Left lung (tissue), 10 donors: ENCODE data around the gene OVCA2. TPM values are rescaled to one million over a fixed set of nuclear protein-coding genes. Genes with fewer than 3 reads are reported as not detected.
A peak's percentile ranks its signal among the peaks of the same experiment; 100 is the strongest.

Experiments
- ATAC-seq: fragments of 200-7000 bp; cut with Tn5 transposase; one replicate; pipeline ENCODE4 v1.9.1; 2020; ENCODE audit warnings: moderate library complexity
- DNase-seq, 4 donors: peaks; one replicate each; pipeline ENCODE4 v3.0.0-alpha.2; 2013 to 2020
- H3K27ac ChIP-seq, 2 donors: fragments of 200-600 bp; sonication (generic) in 1 of 2; one replicate each; pipeline versions ENCODE4 v1.5.0 to v1.8.0; 2020 to 2021
- H3K27me3 ChIP-seq, 2 donors: fragments of 200-600 bp; sonication (generic) in 1 of 2; one replicate each; pipeline versions ENCODE4 v1.5.0 to v1.8.0; 2020 to 2021
- H3K36me3 ChIP-seq, 2 donors: fragments of 200-600 bp; sonication (generic) in 1 of 2; one replicate each; pipeline versions ENCODE4 v1.5.0 to v1.8.0; 2020 to 2021
- H3K4me1 ChIP-seq, 2 donors: fragments of 200-600 bp; one replicate each; pipeline ENCODE4 v1.8.0; 2021
- H3K4me3 ChIP-seq, 2 donors: fragments of 200-600 bp; sonication (generic) in 1 of 2; one replicate each; pipeline versions ENCODE4 v1.5.0 to v1.8.0; 2020 to 2021; ENCODE audit warnings: mild to moderate bottlenecking in 1 of 2
- H3K9me3 ChIP-seq, 2 donors: fragments of 200-600 bp; sonication (generic) in 1 of 2; one replicate each; pipeline versions ENCODE4 v1.5.0 to v1.8.0; 2020 to 2021
- intact Hi-C, 2 donors: fragments of 100-400 bp; cut with DNase I; formaldehyde crosslinking; loops; one replicate each; pipeline versions ENCODE4 v1.11.2 to v1.14.2; 2022
- polyA plus RNA-seq, 6 donors: library from polyadenylated mRNA; unstranded; fragments of 120-200 nt; gene quantifications; one replicate each; pipeline ENCODE4 v1.2.1, GENCODE V29; 2013; ENCODE audit not compliant: insufficient read length in 6 of 6
- total RNA-seq, 2 donors: library from RNA; stranded (reverse); fragmentation: NEBNext Ultra II Directional; extraction: Animal tissue kit (Norgen Biotek cat#: 25700); gene quantifications; one replicate each; pipeline ENCODE4 v1.2.1, GENCODE V29; 2021
- TF ChIP-seq, protein P1 (sequence below), 2 donors: fragments of 200-600 bp; sonication (generic) in 1 of 2; IDR thresholded peaks; one replicate each; pipeline versions ENCODE4 v1.5.0 to v1.8.0; 2021; ENCODE audit warnings: antibody characterized with exemption in 2 of 2
- donor health status: DM: no; HTN: yes; CAD: no.
- donor health status: DM: no; HTN: no; CAD: no.

OVCA2 gene
- total and polyA plus RNA-seq, 8 donors = 8.1 to 28.7 (median 11.2) TPM

DNA sequence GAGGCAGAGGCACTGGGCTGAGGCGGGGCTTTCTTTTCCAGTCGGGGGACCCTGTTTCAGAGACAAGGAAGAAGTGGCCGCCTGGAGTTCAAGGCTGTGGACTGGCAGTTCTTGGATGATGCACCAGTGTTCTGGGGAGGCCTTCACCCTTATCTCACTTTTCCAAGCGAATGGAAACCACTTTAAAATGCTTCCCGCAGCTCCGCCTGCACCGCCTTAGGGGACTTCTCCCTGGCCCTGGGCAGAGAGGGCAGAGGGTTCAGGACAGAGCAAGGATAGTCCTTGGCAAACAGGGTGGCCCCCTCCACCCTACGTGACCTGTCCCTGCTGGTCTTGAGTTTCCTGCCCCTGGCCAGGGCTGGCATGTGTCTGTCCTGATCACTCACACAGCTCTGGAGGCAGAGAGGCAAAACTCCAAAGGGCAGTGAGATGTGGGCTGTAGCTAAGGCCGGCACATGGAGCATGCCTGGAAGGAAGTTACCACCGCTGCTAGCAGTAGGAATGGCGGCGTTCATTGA is 37.3 kb upstream of the OVCA2 start:
- Histone ChIP-seq H3K4me3 (no peak overlapping the region), H3K27me3 (peaks cover 0 to 8% of the 10 kb centered on the region in 2 donors), H3K9me3 (no peaks in the 10 kb centered on the region), H3K4me1 (peaks cover 7 to 9% of the 10 kb centered on the region in 2 donors), H3K27ac (no peak overlapping the region), H3K36me3 (no peaks in the 10 kb centered on the region)
- DNase-seq (no peak), ATAC-seq (no peak)
- TF ChIP-seq, protein P1, sequence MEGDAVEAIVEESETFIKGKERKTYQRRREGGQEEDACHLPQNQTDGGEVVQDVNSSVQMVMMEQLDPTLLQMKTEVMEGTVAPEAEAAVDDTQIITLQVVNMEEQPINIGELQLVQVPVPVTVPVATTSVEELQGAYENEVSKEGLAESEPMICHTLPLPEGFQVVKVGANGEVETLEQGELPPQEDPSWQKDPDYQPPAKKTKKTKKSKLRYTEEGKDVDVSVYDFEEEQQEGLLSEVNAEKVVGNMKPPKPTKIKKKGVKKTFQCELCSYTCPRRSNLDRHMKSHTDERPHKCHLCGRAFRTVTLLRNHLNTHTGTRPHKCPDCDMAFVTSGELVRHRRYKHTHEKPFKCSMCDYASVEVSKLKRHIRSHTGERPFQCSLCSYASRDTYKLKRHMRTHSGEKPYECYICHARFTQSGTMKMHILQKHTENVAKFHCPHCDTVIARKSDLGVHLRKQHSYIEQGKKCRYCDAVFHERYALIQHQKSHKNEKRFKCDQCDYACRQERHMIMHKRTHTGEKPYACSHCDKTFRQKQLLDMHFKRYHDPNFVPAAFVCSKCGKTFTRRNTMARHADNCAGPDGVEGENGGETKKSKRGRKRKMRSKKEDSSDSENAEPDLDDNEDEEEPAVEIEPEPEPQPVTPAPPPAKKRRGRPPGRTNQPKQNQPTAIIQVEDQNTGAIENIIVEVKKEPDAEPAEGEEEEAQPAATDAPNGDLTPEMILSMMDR (IDR thresholded peaks at IDR 0.05) = no peak
- intact Hi-C loops = no loop called here

DNA sequence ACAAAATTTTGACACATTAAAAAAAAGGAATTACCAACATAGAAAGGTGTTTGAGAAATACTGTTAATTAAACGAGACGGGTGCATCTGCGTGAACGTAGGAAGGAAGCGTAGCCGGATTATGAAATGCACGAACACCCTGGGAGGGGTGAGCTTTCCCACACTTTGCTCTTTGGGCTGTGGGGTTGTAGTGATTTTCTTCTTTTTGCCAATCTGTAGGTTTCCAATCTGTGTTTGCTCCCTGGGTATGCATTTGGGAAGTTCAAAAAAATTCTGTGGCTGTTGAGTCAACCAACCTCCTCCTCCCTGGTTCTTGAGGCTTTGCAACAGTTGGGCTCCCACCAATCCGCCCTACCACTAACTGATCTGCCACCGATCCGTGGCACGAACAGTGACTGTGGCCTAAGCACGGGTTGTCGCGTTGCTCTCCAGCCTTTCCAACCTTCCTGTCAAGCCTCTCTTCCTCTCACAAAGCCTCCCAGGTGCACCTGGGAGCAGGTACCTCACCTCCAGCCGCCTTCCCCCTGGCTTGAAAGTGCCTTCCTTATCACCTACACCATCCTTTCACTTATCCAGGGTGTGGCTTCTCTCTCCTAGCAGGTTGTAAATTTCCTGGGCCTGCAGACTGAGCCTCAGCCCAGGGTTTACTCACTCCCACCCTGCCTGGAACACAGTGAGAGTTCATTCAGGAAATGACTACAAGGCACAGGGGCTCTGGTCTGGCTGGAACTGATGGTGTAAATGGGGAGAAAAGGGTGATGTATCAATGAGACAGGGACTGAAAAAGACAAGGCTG is 33.3 kb upstream of the OVCA2 start:
- TF ChIP-seq, protein P1 (IDR thresholded peaks at IDR 0.05) = no peak
- no peak overlapping the region for H3K27ac ChIP-seq
- no peaks in the 10 kb centered on the region for H3K36me3 ChIP-seq
- no peaks in the 10 kb centered on the region for H3K9me3 ChIP-seq
- peaks cover 8 to 13% of the 10 kb centered on the region in 2 donors for H3K4me1 ChIP-seq
- intact Hi-C loops = no loop called here
- ATAC-seq (no peak), DNase-seq (no peak)
- H3K4me3 ChIP-seq = no peak overlapping the region
- no peaks in the 10 kb centered on the region for H3K27me3 ChIP-seq

- Histone ChIP-seq H3K9me3 (no peaks in the 10 kb centered on the region), H3K27ac (no peak overlapping the region), H3K4me3 (no peak overlapping the region), H3K4me1 (peaks cover 8 to 13% of the 10 kb centered on the region in 2 donors), H3K27me3 (no peaks in the 10 kb centered on the region), H3K36me3 (no peaks in the 10 kb centered on the region)
- DNase-seq (no peak), ATAC-seq (no peak)
- TF ChIP-seq, protein P1 (IDR thresholded peaks at IDR 0.05) = no peak
- intact Hi-C loops = no loop called here
Observed at GRCh38 chr17:2009737-2010136, 32.1 kb upstream of the OVCA2 start.

DNA sequence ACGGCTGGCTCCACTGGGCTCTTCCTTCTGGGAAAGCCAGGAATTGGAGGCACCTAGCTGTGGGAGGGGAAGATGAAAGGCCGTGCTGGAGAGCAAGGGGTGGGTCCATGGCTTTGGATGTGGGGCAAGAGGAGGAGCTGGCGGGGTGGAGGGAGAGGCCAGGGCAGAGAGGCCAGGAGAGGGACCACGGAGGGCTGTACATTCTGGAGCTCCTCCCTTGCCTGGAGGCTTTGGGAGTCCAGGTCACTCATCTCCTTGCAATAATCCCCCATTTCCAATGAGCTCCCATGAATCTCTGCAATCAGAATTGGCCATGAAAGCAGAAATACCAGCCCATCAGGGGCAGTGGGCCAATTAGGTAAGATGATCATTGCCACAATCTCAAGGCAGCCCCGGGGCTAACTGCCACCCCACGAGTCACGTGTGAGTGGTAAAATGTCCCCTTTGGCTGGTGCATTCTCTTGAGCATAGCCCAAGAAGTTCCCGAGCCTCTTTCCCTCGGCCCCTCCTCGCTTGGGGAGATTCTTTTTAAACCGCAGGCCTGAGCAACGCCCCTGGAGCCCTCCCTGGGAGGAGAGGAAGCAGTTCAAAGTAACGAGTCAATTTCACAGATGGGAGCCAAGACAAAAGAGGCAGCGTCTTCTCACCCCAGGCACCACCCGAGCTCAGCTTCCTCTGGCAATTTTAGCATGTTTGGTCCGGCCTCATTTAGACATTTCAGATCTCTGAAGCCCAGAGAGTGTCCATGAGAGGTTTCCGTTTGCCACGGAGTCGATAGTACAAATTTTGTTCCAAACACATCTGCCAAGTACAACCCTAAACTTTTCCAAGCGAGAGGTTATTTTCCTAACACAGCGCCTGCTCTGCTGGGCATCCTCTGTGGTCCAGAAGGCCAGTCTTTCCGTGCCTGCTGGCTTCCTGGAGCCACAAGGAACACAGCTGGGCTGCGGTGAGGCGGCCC is 30.1 kb upstream of the OVCA2 start:
- peaks cover 8 to 13% of the 10 kb centered on the region in 2 donors for H3K4me1 ChIP-seq
- H3K9me3 ChIP-seq = no peaks in the 10 kb centered on the region
- no peaks in the 10 kb centered on the region for H3K27me3 ChIP-seq
- peak overlapping the region; percentile 28 to 62 for H3K27ac ChIP-seq
- DNase-seq (peak in 1 of 4 donors; percentile 57), ATAC-seq (peak; percentile 84)
- H3K4me3 ChIP-seq = no peak overlapping the region
- no peaks in the 10 kb centered on the region for H3K36me3 ChIP-seq
- TF ChIP-seq, protein P1 (IDR thresholded peaks at IDR 0.05) = no peak
- intact Hi-C loops = no loop called here
